Caco-2 (cell line): Measurements from ENCODE around the gene CPSF3. TPM values are rescaled to one million over a fixed set of nuclear protein-coding genes. Genes with fewer than 3 reads are reported as not detected.

ENCODE experiments used
- BruUV-seq: library from RNA; stranded (reverse); fragments of 400-500 nt; replicated peaks from 2 replicates; lab custom pipeline; 2021; lab: Mats Ljungman, UMichigan
- CTCF ChIA-PET: fragments of 300-600 bp; sonication (Branson Sonifier 250); formaldehyde crosslinking; loops from one replicate; lab custom pipeline; 2022; ENCODE audit warnings: antibody characterized with exemption; lab: Charles Lee
- POLR2A ChIA-PET: fragments of 300-600 bp; sonication (Branson Sonifier 250); formaldehyde crosslinking; loops from one replicate; lab custom pipeline; 2022; ENCODE audit warnings: antibody characterized with exemption; lab: Charles Lee
- DNase-seq, 2 experiments: peaks; one replicate each; pipeline versions ENCODE4 v3.0.0 to v3.0.0-alpha.2; 2020 to 2022
- H3K27me3 ChIP-seq: replicated peaks from 2 replicates; pipeline ENCODE4 v1.6.0; 2011; ENCODE audit warnings: low read length; ENCODE audit not compliant: control insufficient read depth, insufficient read depth
- H3K36me3 ChIP-seq: 2 replicates; pipeline ENCODE4 v1.5.1; 2011; ENCODE audit warnings: low read length; ENCODE audit not compliant: control insufficient read depth, insufficient read depth
- H3K4me1 ChIP-seq: fragments of 250-450 bp; sonication (Bioruptor Pico); 2 replicates; pipeline ENCODE4 v1.5.1; 2020; ENCODE audit warnings: mild to moderate bottlenecking
- H3K4me3 ChIP-seq: 2 replicates; pipeline ENCODE4 v1.5.1; 2011; ENCODE audit warnings: low read depth, mild to moderate bottlenecking, control low read depth, low read length
- H3K9me3 ChIP-seq: fragments of 250-450 bp; sonication (Bioruptor Pico); 2 replicates; pipeline ENCODE4 v1.5.1; 2020; ENCODE audit warnings: mild to moderate bottlenecking, moderate library complexity
- H3K27ac Mint-ChIP-seq: one replicate; pipeline ENCODE4 v1.8.0; 2022; ENCODE audit warnings: mixed read lengths; ENCODE audit not compliant: unreplicated experiment
- H3K27me3 Mint-ChIP-seq: one replicate; pipeline ENCODE4 v1.8.0; 2022; ENCODE audit warnings: mixed read lengths; ENCODE audit not compliant: insufficient read depth, unreplicated experiment
- H3K36me3 Mint-ChIP-seq: one replicate; pipeline ENCODE4 v1.8.0; 2022; ENCODE audit warnings: mild to moderate bottlenecking, mixed read lengths; ENCODE audit not compliant: insufficient read depth, unreplicated experiment
- H3K4me1 Mint-ChIP-seq: one replicate; pipeline ENCODE4 v1.8.0; 2022; ENCODE audit warnings: low read depth, mixed read lengths; ENCODE audit not compliant: unreplicated experiment
- H3K4me3 Mint-ChIP-seq: one replicate; pipeline ENCODE4 v1.8.0; 2022; ENCODE audit warnings: mild to moderate bottlenecking, moderate library complexity, mixed read lengths; ENCODE audit not compliant: unreplicated experiment
- H3K9me3 Mint-ChIP-seq: one replicate; pipeline ENCODE4 v1.8.0; 2022; ENCODE audit warnings: mixed read lengths; ENCODE audit not compliant: unreplicated experiment
- intact Hi-C: fragments of 100-400 bp; cut with micrococcal nuclease; formaldehyde crosslinking; loops from one replicate; pipeline ENCODE4 v1.10.0; 2022; ENCODE audit not compliant: unreplicated experiment
- total RNA-seq: library from RNA; stranded (reverse); gene quantifications from 2 replicates; pipeline ENCODE4 v1.2.3, GENCODE V29; 2022
- TF ChIP-seq, protein P1 (sequence below), 2 experiments: fragments of 200-600 bp in 1 of 2; IDR thresholded peaks; 1 replicate in 1 of 2; 2 replicates in 1 of 2; pipeline versions ENCODE4 v1.5.1 to v1.8.0; 2011 to 2022; ENCODE audit warnings: antibody characterized with exemption in 1 of 2, control low read depth in 1 of 2, inconsistent platforms in 1 of 2, low read depth in 1 of 2, low read length in 1 of 2, mild to moderate bottlenecking in 1 of 2, moderate library complexity in 1 of 2; ENCODE audit not compliant: insufficient read depth in 1 of 2, severe bottlenecking in 1 of 2, unreplicated experiment in 1 of 2

Gene CPSF3
- total RNA-seq, 1 experiment from 2014 or later: 95.0 TPM

DNA sequence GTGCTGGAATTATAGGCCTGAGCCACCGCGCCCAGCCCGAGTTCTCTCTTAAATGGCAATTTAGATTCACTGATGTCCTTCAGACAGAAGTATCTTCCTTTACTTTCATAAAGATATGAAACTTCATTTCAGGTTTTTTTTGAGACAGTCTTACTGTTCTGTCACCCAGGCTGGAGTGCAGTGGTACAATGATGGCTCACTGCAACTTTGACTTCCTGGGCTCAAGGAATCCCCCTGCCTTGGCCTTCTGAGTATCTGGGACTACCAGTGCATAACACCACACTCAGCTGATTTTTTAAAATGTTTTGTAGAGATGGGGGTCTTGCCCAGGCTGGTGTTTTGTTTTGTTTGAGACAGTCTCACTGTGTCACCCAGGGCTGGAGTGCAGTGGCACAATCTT is 13.3 kb upstream of the CPSF3 start:
- POLR2A ChIA-PET: no interaction called here
- TF ChIP-seq, protein P1, sequence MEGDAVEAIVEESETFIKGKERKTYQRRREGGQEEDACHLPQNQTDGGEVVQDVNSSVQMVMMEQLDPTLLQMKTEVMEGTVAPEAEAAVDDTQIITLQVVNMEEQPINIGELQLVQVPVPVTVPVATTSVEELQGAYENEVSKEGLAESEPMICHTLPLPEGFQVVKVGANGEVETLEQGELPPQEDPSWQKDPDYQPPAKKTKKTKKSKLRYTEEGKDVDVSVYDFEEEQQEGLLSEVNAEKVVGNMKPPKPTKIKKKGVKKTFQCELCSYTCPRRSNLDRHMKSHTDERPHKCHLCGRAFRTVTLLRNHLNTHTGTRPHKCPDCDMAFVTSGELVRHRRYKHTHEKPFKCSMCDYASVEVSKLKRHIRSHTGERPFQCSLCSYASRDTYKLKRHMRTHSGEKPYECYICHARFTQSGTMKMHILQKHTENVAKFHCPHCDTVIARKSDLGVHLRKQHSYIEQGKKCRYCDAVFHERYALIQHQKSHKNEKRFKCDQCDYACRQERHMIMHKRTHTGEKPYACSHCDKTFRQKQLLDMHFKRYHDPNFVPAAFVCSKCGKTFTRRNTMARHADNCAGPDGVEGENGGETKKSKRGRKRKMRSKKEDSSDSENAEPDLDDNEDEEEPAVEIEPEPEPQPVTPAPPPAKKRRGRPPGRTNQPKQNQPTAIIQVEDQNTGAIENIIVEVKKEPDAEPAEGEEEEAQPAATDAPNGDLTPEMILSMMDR (IDR thresholded peaks at IDR 0.05; ENCODE audit: insufficient read depth in 1 of 2, low read depth in 1 of 2, low read length in 1 of 2, severe bottlenecking in 1 of 2, unreplicated experiment in 1 of 2): no peak
- no peaks in the 10 kb centered on the region for H3K27me3 Mint-ChIP-seq

DNA sequence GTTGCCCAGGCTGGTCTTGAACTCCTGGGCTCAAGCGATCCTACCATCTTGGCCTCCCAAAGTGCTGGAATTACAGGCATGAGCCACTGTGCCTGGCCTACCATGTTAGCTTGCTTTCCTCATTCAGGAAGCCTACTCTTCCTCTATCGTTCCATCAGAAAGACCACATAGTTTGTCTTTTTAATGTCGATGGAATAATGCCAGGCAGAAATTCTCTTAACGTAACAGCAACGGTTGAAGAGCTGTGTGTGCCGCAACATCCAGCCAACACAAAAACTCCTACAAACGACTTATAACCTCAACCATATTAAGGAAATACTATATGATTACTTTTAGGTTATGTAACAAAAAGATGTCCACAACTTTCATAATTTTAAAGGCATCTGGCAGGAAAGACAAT is 10.7 kb upstream of the CPSF3 start:
- no peaks in the 10 kb centered on the region for H3K4me1 Mint-ChIP-seq
- no peak overlapping the region for H3K4me3 ChIP-seq
- no peak overlapping the region for H3K4me3 Mint-ChIP-seq
- H3K36me3 ChIP-seq: no peaks in the 10 kb centered on the region
- intact Hi-C loops: no loop called here
- H3K9me3 ChIP-seq: no peaks in the 10 kb centered on the region
- H3K9me3 Mint-ChIP-seq: no peaks in the 10 kb centered on the region
- no TSS peak for BruUV-seq
- no peaks in the 10 kb centered on the region for H3K27me3 ChIP-seq
- peaks cover 41% of the 10 kb centered on the region for H3K36me3 Mint-ChIP-seq
- H3K27ac Mint-ChIP-seq: no peak overlapping the region
- CTCF ChIA-PET: no interaction called here
- TF ChIP-seq, protein P1 (IDR thresholded peaks at IDR 0.05; ENCODE audit: insufficient read depth in 1 of 2, low read depth in 1 of 2, low read length in 1 of 2, severe bottlenecking in 1 of 2, unreplicated experiment in 1 of 2): no peak
- no peak for DNase-seq
- no peaks in the 10 kb centered on the region for H3K4me1 ChIP-seq
- H3K27me3 Mint-ChIP-seq: no peaks in the 10 kb centered on the region
- POLR2A ChIA-PET: no interaction called here

More for the DNA sequence above, 13.3 kb upstream of the CPSF3 start:
- BruUV-seq: no TSS peak
- no peaks in the 10 kb centered on the region for H3K9me3 ChIP-seq
- no peaks in the 10 kb centered on the region for H3K9me3 Mint-ChIP-seq
- DNase-seq: no peak
- H3K36me3 Mint-ChIP-seq: peaks cover 43% of the 10 kb centered on the region
- no peak overlapping the region for H3K4me3 Mint-ChIP-seq
- CTCF ChIA-PET: no interaction called here
- H3K27me3 ChIP-seq: no peaks in the 10 kb centered on the region
- no peak overlapping the region for H3K27ac Mint-ChIP-seq
- intact Hi-C loops: no loop called here
- H3K36me3 ChIP-seq: no peaks in the 10 kb centered on the region; the same call in 1 of the 2 replicates
- no peaks in the 10 kb centered on the region for H3K4me1 ChIP-seq
- no peak overlapping the region for H3K4me3 ChIP-seq
- H3K4me1 Mint-ChIP-seq: peaks cover 4% of the 10 kb centered on the region

DNA sequence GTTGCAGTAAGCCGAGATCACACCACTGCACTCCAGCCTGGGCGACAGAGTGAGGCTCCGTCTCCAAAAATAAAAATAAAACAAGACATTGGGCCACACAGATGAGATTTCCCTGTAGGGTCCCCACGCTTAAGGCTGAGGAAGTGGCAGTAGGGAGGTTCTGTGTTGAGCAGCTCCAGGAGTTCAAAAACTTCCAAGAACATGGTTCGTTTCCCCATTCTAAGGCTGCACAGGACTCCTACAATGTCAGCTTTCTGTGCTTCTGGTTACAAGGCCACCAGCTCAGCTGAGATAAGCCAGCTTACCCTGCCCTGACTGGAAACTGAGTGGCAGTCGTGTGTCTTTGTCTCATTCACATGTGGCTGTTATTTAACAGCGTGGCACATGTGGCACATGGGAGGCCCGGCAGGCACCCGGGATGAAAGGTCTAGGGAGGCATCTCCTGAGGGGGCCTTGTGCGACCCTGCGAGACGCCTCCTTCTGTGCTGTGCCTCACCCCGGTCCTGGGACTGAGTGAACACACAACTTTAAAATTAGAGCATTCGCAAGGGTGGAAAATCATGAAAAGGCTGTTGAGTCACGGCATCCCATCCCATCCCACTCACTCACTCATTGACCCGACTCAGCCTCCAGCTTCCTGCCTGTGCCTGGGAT is 7.8 kb upstream of the CPSF3 start:
- ChIA-PET CTCF (no interaction called here), POLR2A (no interaction called here)
- peaks cover 37% of the 10 kb centered on the region for H3K36me3 Mint-ChIP-seq
- peaks cover 5% of the 10 kb centered on the region for H3K4me1 Mint-ChIP-seq
- no peak for DNase-seq
- BruUV-seq: no TSS peak
- H3K4me3 Mint-ChIP-seq: no peak overlapping the region
- H3K9me3 Mint-ChIP-seq: no peaks in the 10 kb centered on the region
- Histone ChIP-seq H3K36me3 (no peaks in the 10 kb centered on the region; the same call in 1 of the 2 replicates), H3K27me3 (no peaks in the 10 kb centered on the region), H3K4me1 (no peaks in the 10 kb centered on the region), H3K4me3 (no peak overlapping the region), H3K9me3 (no peaks in the 10 kb centered on the region)
- TF ChIP-seq, protein P1 (IDR thresholded peaks at IDR 0.05; ENCODE audit: insufficient read depth in 1 of 2, low read depth in 1 of 2, low read length in 1 of 2, severe bottlenecking in 1 of 2, unreplicated experiment in 1 of 2): no peak
- no peak overlapping the region for H3K27ac Mint-ChIP-seq
- H3K27me3 Mint-ChIP-seq: no peaks in the 10 kb centered on the region
- intact Hi-C loops: no loop called here
